MM.1S (cell line): ENCODE measurements around the gene ZNF254.

ENCODE experiments used
- DNase-seq: peaks from one replicate; pipeline ENCODE4 v3.0.0-alpha.2; 2015
- H2AFZ ChIP-seq: fragments of 300-600 bp; sonication (generic); 2 replicates; pipeline ENCODE4 v1.6.0; 2016; ENCODE audit warnings: antibody characterized with exemption, low read length
- H3F3A ChIP-seq: fragments of 300-600 bp; sonication (generic); 2 replicates; pipeline ENCODE4 v1.6.1; 2016; ENCODE audit warnings: mild to moderate bottlenecking, antibody characterized with exemption, low read length, moderate library complexity, mixed read lengths; ENCODE audit not compliant: insufficient read depth
- H3K27ac ChIP-seq: fragments of 300-600 bp; sonication (generic); 2 replicates; pipeline ENCODE4 v1.5.1; 2016; ENCODE audit warnings: mild to moderate bottlenecking, low read length
- H3K27me3 ChIP-seq: fragments of 300-600 bp; sonication (generic); replicated peaks from 2 replicates; pipeline ENCODE4 v1.6.0; 2016; ENCODE audit warnings: low read length; ENCODE audit not compliant: insufficient read depth
- H3K36me3 ChIP-seq: fragments of 300-600 bp; sonication (generic); replicated peaks from 2 replicates; pipeline ENCODE4 v1.6.1; 2016; ENCODE audit warnings: mild to moderate bottlenecking, low read length, mixed read lengths; ENCODE audit not compliant: insufficient read depth
- H3K4me1 ChIP-seq: fragments of 300-600 bp; sonication (generic); 2 replicates; pipeline ENCODE4 v1.6.1; 2016; ENCODE audit warnings: low read length, mixed read lengths
- H3K4me2 ChIP-seq: fragments of 300-600 bp; sonication (generic); 2 replicates; pipeline ENCODE4 v1.6.0; 2016; ENCODE audit warnings: low read depth, low read length
- H3K4me3 ChIP-seq: fragments of 300-600 bp; sonication (generic); 2 replicates; pipeline ENCODE4 v1.5.1; 2016; ENCODE audit warnings: low read length, mixed read lengths
- H3K79me2 ChIP-seq: fragments of 300-600 bp; sonication (generic); 2 replicates; pipeline ENCODE4 v1.6.1; 2016; ENCODE audit warnings: mixed run types, low read length, mixed read lengths
- H3K9ac ChIP-seq: fragments of 300-600 bp; sonication (generic); 2 replicates; pipeline ENCODE4 v1.6.1; 2016; ENCODE audit warnings: low read length, mixed read lengths
- H3K9me2 ChIP-seq: fragments of 300-600 bp; sonication (generic); replicated peaks from 2 replicates; pipeline ENCODE4 v1.6.1; 2016; ENCODE audit warnings: mild to moderate bottlenecking, low read length, mixed read lengths; ENCODE audit not compliant: insufficient read depth
- H3K9me3 ChIP-seq: fragments of 300-600 bp; sonication (generic); replicated peaks from 2 replicates; pipeline ENCODE4 v1.6.1; 2016; ENCODE audit warnings: mild to moderate bottlenecking, low read length, mixed read lengths; ENCODE audit not compliant: insufficient read depth
- H4K20me1 ChIP-seq: fragments of 300-600 bp; sonication (generic); 2 replicates; pipeline ENCODE4 v1.6.1; 2016; ENCODE audit warnings: mild to moderate bottlenecking, low read length, moderate library complexity, mixed read lengths; ENCODE audit not compliant: insufficient read depth
- EZH2 ChIP-seq: fragments of 300-600 bp; sonication (generic); optimal IDR thresholded peaks from 2 replicates; pipeline ENCODE3; 2017; ENCODE audit warnings: low read depth, mild to moderate bottlenecking, antibody characterized with exemption, low read length, mixed read lengths
- EZH2phosphoT487 ChIP-seq: fragments of 300-600 bp; sonication (generic); IDR thresholded peaks from 2 replicates; pipeline ENCODE4 v1.6.1; 2018; ENCODE audit warnings: antibody characterized with exemption, low read length
- TF ChIP-seq, protein P1 (sequence below): fragments of 300-600 bp; sonication (generic); IDR thresholded peaks from 2 replicates; pipeline ENCODE4 v1.5.1; 2016; ENCODE audit warnings: antibody characterized with exemption, low read length, mixed read lengths

Gene ZNF254

DNA sequence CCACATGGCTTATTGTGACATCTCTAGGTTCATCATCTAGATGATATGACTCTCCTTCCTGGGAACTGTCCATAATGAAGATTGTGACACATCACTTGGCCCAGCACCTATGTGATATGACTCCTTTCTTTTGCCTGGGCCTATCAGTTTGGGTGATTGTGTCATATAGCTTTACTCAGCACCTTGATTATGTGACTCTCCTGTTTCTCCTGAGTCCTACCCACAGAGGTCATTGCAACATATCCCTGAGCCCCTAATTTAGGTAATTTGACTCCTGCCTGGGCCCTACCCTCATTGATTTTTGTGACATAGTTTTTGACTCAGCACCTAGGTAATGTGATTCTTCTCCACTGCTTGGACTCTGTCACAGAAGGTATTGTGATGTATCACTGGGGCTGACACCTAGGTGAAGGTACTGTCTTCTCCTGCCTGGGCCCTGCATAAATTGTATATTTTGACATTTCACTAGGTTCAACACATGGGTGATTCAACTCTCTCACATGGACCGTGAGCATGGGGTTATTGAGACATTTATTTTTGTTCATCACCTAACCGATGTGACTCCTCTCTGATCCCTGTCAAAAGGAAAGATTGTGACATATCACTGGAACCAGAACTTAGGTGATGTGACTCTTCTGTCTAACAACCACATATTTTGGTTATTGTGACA lies 26.2 kb upstream of the ZNF254 start:
- H3K27me3 ChIP-seq, result no peaks in the 10 kb centered on the region
- H4K20me1 ChIP-seq, result no peaks in the 10 kb centered on the region
- no peaks in the 10 kb centered on the region for H3F3A ChIP-seq
- H2AFZ ChIP-seq, result no peak overlapping the region
- no peak for TF ChIP-seq EZH2
- TF ChIP-seq, protein P1, sequence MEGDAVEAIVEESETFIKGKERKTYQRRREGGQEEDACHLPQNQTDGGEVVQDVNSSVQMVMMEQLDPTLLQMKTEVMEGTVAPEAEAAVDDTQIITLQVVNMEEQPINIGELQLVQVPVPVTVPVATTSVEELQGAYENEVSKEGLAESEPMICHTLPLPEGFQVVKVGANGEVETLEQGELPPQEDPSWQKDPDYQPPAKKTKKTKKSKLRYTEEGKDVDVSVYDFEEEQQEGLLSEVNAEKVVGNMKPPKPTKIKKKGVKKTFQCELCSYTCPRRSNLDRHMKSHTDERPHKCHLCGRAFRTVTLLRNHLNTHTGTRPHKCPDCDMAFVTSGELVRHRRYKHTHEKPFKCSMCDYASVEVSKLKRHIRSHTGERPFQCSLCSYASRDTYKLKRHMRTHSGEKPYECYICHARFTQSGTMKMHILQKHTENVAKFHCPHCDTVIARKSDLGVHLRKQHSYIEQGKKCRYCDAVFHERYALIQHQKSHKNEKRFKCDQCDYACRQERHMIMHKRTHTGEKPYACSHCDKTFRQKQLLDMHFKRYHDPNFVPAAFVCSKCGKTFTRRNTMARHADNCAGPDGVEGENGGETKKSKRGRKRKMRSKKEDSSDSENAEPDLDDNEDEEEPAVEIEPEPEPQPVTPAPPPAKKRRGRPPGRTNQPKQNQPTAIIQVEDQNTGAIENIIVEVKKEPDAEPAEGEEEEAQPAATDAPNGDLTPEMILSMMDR, result no peak
- no peak for TF ChIP-seq EZH2phosphoT487
- H3K79me2 ChIP-seq, result no peaks in the 10 kb centered on the region
- H3K4me2 ChIP-seq, result no peak overlapping the region
- H3K9me3 ChIP-seq, result no peaks in the 10 kb centered on the region
- H3K27ac ChIP-seq, result no peak overlapping the region
- no peaks in the 10 kb centered on the region for H3K9me2 ChIP-seq
- no peak overlapping the region for H3K9ac ChIP-seq
- no peaks in the 10 kb centered on the region for H3K36me3 ChIP-seq
- H3K4me3 ChIP-seq, result no peak overlapping the region
- DNase-seq, result no peak
- H3K4me1 ChIP-seq, result no peaks in the 10 kb centered on the region

DNA sequence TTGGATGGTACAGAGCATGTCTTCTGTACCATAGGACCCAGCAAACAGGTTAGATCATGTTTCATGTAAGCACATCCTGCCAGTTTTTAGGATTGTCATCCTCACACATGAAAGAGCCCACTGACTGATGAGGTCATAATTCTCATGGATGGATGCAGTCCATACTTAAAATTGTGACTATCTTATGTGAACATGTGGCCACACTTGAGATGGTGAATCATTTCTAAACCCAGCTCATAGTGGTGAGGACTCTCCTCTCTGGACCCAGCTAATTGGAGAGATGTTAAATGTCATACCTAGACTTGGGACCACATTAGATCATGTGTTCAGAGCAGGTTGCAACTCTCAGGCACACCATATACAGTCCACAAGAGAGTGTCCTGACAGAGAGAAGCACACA lies 24.8 kb upstream of the ZNF254 start:
- H4K20me1 ChIP-seq, result no peaks in the 10 kb centered on the region
- H3K9me2 ChIP-seq, result no peaks in the 10 kb centered on the region
- H3K27ac ChIP-seq, result no peak overlapping the region
- TF ChIP-seq EZH2phosphoT487, result no peak
- no peak for TF ChIP-seq EZH2
- TF ChIP-seq, protein P1, result no peak
- no peak overlapping the region for H2AFZ ChIP-seq
- H3K36me3 ChIP-seq, result no peaks in the 10 kb centered on the region
- H3K4me2 ChIP-seq, result no peak overlapping the region
- H3K4me1 ChIP-seq, result no peaks in the 10 kb centered on the region
- no peaks in the 10 kb centered on the region for H3K79me2 ChIP-seq
- H3K4me3 ChIP-seq, result no peak overlapping the region
- H3K9ac ChIP-seq, result no peak overlapping the region
- no peaks in the 10 kb centered on the region for H3K9me3 ChIP-seq
- no peak for DNase-seq
- H3K27me3 ChIP-seq, result no peaks in the 10 kb centered on the region
- no peaks in the 10 kb centered on the region for H3F3A ChIP-seq

DNA sequence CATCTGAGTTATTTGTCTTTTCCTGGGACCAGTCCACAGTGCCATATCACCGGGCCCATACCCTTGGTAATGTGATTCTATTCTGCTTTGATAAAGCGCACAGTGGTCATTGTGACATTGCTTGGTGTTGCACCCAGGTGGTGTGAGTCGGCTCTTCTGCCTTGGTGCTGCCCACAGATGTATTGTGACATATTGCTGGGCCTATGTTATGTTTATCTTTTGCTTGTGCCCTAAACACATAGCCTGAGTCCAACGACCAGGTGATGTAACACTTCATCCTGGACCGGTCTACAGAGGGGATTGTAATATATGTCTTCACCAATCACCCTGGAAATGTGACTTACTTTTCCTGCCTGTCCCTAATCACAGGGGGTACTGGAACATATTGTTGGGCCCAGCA lies 23.7 kb upstream of the ZNF254 start:
- no peaks in the 10 kb centered on the region for H3K36me3 ChIP-seq
- no peaks in the 10 kb centered on the region for H3K9me2 ChIP-seq

More for the DNA sequence above, 23.7 kb upstream of the ZNF254 start:
- Histone ChIP-seq H3F3A (no peaks in the 10 kb centered on the region), H3K27me3 (no peaks in the 10 kb centered on the region), H3K79me2 (no peaks in the 10 kb centered on the region), H3K4me1 (no peaks in the 10 kb centered on the region), H3K4me2 (no peak overlapping the region), H3K27ac (no peak overlapping the region), H4K20me1 (no peaks in the 10 kb centered on the region), H2AFZ (no peak overlapping the region), H3K4me3 (no peak overlapping the region), H3K9me3 (no peaks in the 10 kb centered on the region), H3K9ac (no peak overlapping the region)
- no peak for TF ChIP-seq EZH2phosphoT487
- TF ChIP-seq EZH2, result no peak
- TF ChIP-seq, protein P1, result no peak
- DNase-seq, result no peak
